Measurements from ENCODE around the gene TBC1D1.

DNA sequence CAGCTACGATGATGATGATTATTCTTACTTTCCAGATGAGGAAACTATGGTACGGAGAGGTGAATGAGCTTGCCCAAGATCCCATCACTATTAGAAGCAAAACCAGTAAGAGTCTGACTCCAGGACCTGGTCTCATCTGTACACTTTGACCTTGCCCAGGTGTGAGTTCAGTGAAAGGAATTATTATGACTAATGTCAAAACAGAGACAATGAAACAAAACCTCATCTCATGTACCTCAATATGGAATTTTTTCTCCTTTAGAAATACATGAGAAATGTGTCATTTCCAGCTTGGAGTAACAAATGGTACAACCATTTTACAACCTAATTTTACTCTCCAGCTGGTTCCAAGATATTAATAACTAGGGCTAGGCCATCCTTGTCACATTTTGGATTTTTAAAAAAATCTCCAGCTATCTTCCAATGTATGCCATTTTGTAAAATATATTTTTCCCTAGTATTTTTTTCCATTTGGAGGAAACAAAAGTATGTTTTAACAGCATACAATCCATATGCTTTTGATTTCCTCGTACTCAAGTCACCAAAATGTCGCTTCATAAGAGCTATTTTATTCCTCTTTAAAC is 283.1 kb downstream of the TBC1D1 start:
- TF ChIP-seq, protein P1, sequence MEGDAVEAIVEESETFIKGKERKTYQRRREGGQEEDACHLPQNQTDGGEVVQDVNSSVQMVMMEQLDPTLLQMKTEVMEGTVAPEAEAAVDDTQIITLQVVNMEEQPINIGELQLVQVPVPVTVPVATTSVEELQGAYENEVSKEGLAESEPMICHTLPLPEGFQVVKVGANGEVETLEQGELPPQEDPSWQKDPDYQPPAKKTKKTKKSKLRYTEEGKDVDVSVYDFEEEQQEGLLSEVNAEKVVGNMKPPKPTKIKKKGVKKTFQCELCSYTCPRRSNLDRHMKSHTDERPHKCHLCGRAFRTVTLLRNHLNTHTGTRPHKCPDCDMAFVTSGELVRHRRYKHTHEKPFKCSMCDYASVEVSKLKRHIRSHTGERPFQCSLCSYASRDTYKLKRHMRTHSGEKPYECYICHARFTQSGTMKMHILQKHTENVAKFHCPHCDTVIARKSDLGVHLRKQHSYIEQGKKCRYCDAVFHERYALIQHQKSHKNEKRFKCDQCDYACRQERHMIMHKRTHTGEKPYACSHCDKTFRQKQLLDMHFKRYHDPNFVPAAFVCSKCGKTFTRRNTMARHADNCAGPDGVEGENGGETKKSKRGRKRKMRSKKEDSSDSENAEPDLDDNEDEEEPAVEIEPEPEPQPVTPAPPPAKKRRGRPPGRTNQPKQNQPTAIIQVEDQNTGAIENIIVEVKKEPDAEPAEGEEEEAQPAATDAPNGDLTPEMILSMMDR (conservative IDR thresholded peaks at IDR 0.05), result no peak
- no peak for TF ChIP-seq ZFX (IDR thresholded peaks at IDR 0.05)
